Fibroblast of lung (primary cell): Measurements from ENCODE around the gene FBXO3.

Experiments used
- EZH2 ChIP-seq: IDR thresholded peaks from 2 replicates; pipeline ENCODE4 v1.5.1; 2012; ENCODE audit warnings: low read length, control low read depth, mild to moderate bottlenecking; ENCODE audit errors: missing control alignments
- TF ChIP-seq, protein P1 (sequence below), 2 donors: IDR thresholded peaks in 1 of 2; conservative IDR thresholded peaks in 1 of 2; 1 replicate in 1 of 2; 2 replicates in 1 of 2; pipeline ENCODE4 v1.5.1; 2011 to 2012; ENCODE audit warnings: low read length in 2 of 2, control low read depth in 1 of 2, inconsistent platforms in 1 of 2, low read depth in 1 of 2, mild to moderate bottlenecking in 1 of 2

DNA sequence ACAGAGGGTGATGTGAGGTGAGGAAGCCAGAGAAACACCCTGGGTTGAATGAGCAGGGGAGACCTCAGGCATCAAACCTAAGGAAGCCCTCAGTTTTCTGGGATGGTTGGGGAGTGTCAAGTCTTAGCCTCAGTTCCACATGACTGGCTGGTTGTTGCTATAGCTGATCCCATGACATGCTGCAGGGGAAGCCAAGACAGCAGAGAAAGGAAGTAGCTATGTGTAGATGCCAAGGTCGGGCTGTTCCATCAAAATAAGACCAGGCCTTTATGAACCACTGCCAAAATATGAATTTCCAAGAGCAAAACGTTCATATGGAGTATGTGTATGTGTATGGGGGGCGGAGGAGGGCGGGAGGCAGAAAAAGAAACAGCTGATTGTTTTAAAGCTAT, 49.7 kb downstream of the FBXO3 start:
- TF ChIP-seq, protein P1, sequence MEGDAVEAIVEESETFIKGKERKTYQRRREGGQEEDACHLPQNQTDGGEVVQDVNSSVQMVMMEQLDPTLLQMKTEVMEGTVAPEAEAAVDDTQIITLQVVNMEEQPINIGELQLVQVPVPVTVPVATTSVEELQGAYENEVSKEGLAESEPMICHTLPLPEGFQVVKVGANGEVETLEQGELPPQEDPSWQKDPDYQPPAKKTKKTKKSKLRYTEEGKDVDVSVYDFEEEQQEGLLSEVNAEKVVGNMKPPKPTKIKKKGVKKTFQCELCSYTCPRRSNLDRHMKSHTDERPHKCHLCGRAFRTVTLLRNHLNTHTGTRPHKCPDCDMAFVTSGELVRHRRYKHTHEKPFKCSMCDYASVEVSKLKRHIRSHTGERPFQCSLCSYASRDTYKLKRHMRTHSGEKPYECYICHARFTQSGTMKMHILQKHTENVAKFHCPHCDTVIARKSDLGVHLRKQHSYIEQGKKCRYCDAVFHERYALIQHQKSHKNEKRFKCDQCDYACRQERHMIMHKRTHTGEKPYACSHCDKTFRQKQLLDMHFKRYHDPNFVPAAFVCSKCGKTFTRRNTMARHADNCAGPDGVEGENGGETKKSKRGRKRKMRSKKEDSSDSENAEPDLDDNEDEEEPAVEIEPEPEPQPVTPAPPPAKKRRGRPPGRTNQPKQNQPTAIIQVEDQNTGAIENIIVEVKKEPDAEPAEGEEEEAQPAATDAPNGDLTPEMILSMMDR (conservative IDR thresholded peaks at IDR 0.05 in 1 of 2, IDR thresholded peaks at IDR 0.05 in 1 of 2; ENCODE audit: low read depth in 1 of 2, low read length in 2 of 2) = no peak
- no peak for TF ChIP-seq EZH2
